NCI-H2107 treated with DMSO at 0.1 percent for 48 hours (cell line): ENCODE data around the gene INPP5A.

ENCODE experiments used
- DNase-seq: peaks from one replicate; lab custom pipeline; 2025; ENCODE audit not compliant: unreplicated experiment; lab: John Stamatoyannopoulos, UW

Gene INPP5A

DNA sequence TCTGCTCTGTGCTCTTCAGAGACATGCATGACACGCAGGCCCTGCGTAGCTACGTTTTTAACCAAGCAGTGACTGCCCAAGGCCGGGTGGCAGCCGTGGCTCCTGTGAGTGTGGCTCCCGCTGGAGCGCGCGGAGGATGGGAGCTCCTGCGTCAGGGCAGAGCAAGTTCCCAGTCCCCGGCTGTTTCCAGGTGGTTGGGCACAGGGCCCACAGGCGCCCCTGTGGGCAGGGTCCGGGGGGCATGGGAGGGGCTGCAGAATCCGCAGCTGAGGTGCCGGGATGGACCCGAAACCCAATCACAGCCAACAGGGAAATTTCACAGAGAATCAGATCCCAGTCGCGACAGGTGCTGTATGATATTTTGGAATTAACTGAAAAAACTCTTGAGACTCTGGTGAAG lies 238.6 kb downstream of the INPP5A start:
- DNase-seq, result peak; percentile 40

DNA sequence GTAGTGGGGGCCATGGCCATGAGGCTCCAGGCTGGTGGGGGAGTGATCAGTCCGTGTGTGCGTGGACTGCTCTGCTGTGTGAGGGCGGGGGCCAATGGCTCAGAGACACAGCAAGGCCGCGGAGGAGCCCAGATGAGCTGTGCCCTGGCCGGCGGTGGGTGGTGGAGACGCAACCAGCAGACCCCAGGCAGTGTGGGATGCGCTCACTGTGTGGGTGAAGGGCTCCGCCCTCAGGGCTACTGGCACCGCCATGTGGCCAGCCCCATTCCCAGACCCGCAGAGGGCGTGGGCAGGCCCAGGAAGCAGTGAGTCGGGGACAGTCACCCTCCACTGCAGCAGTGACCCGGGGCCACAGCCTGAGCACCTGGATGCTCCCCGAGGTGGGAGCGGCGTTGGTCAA lies 239.2 kb downstream of the INPP5A start:
- DNase-seq, result no peak

DNA sequence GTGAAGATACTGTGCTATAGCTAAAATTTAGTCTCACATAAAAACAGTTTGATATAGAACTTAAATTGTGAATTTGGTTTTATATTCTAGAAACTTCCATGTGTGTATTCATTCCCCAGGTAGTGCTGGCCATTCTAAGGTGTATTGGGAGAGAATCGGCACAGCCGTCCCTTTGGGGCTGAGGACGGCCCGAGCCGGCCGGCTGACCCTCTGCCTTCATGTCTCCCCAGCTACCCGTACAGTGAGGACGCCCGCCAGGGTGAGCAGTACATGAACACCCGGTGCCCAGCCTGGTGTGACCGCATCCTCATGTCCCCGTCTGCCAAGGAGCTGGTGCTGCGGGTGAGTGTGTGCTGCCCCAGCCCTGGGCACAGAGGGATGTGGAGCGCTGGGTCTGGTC lies 239.9 kb downstream of the INPP5A start:
- no peak for DNase-seq

DNA sequence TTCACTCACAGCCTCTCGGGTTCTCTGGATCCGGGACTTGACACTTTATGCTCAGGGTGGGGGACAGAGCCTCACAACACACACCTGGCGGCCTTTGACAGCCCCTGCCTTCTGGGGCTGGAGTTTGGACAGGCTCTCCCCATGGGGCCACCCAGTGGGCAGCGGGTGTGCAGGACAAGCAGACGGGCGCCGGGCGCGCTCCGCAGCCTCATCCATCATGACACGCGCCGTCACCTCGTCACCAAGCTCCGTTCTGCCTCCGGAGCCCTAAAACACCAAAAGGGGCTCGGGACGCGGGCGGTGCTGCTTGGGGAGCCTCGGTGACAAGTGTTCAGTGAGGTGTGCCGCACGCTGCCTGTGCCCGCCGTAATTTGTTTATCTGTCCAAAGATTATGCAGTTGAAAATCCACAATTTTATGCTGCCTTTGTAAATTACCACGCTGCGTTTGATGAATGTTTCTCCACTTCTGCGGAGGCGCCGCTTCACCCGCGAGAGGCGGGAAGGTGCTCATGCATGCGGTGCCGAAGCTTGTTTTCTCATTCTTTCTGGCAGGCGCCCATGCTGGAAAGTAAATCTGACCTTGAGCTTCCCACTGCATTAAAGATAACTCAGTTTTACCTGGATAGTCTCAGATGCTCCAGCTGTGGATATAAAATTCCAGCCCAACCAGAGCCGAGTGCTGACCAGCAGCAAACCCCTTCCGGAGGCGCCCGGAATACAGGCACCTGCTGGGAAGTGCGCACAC lies 242.1 kb downstream of the INPP5A start:
- DNase-seq, result no peak

DNA sequence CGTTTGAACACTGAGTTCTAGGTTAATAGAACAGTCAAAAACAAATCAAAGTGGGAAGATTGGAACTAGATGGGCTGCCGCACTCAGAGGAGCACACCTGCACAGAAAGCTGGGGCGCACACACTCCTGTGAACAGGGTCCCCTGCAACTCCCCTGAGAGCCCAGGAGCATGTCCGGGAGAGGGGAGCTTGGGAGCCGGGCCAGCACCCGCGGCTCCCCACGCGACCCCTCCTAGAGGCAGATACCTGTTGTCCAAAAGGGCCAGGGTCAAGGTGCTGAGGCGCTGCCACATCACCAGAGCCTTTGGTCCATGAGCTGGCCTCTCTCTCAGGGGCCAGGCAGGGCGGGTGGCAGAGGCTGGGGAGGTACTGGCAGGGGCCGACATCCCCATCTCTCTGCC lies 242.8 kb downstream of the INPP5A start:
- DNase-seq, result no peak

DNA sequence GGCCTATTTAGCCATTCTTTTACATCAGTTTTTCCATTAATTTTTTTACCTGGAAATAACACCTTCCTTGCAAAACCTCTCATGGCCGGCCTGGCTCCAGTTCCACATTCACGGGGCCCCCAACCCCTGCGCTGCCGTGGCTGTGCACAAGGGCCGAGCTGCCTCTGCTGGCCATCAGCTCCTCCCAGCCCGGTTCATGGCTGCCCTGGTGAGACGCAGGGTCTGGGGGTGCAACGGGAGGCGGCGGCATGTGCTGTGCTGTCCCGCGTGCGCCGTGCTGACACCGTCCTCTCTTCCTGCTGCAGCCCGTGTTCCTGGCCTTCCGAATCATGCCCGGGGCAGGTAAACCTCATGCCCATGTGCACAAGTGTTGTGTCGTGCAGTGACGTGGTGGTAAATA lies 244.0 kb downstream of the INPP5A start:
- DNase-seq, result no peak

DNA sequence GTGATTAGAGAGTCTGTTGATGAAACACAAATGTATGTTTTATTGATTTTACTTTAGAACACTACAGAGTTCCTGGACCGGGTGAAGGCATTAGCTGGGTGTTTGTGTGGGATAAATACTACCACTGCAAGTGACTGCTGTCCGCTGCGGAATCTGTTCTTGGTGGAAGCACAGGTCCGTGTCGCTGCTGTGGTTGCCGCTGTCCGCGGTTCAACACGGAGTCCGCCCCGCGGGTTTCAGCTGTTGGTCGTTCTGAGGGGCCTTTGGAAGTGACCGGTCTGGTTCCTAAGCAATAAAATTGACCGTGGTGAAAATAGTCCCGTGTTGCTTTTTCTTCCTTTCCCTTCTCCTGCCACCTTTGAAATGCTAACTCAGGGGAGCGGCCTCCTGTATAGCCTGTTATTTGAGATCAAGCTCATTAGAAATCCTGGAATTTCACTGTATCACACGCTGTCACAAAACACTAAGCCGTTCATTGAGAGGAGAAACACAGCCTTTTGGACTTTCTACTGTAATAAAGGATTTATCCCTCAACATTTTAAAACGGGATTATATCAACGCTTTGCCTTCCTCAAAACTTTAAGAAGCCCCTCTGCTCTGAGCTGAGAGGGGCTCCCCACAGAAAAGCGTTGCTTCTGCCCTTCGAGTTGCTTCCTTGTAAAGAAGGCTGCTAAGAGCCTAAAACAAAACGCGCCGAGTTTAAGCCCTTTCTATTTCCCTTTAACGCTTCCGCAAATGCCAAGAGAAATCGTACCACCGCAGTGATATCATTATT lies 245.8 kb downstream of the INPP5A start:
- DNase-seq, result no peak

DNA sequence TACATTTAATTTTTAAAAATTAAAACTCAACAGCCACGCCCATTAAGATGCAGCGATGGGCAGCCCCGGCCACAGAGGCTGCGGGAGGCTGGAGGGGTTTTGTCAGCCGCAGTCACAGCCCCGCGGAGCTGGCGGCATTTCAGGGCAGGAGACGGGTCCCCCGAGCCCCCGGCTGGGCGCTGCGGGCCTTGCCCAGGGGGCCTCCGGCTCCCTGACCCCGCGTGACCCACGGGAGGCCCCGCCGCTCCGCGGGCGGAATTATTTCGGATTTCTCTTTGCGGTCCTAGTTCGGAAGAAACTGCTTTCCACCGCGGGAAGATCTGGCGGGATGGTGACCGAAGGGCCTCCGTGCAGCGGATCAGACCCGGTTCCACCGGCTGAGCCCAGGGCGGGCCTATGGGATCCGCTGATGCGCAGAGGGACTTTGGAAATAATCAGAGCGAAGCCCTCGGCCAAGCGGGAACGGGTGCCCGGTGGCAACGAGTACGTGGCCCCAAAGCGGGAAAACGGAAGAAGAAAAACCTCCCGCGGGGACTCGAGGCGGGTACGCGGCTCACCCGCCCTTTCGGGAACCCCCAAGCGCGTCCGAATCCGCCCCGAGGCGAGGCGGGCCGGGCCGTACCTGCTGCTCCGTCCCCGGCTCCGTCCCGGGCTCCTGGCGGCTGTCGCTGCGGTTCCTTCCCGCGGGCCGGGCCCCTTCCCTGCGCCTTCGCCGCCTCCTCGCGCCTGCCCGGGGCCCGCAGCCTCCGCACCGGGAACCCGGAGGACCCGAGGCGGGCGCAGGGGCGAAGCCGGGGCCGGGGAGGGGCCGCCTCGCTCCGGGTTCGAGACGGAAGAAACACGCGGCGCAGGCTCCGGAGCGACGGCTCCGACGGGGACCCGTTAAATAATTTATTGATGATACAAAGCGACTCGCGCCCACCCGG lies 246.6 kb downstream of the INPP5A start:
- no peak for DNase-seq

DNA sequence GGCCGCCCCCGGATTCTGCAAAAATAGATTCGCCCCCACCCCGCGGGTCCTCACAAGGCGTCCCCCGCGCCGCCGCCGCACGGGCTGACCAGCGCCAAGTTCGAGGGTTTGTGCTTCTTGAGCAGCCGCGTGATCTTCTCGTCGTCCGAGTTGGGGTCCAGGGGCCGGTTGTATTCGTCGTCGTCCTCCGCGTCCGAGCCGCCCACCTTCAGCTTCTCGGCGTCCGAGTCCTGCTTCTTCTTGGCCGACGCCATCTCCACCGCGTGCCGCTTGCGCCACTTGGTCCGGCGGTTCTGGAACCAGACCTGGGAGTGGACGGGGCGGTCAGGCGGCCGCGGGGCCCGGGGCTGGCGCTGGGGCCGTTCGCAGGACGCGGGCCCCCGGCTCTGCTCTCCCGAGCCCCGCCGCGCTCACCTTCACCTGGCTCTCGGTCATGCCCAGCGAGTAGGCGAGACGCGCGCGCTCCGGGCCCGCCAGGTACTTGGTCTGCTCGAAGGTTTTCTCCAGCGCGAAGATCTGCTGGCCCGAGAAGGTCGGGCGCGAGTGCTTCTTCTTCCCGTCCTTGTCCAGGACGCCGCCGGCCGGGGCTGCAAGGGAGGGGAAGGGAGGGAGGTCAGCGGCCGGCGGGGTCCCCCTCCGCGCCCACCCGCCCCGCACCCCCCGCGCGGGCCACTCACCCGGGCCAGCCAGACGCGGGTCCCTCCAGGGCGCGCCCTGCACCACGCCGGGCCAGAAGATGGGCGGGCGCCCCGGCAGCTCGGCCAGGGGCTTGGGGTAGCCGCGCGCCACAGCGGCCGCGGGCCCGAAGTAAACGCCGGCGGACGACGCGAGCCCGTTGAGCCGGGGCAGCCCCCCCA lies 247.5 kb downstream of the INPP5A start:
- DNase-seq, result no peak

DNA sequence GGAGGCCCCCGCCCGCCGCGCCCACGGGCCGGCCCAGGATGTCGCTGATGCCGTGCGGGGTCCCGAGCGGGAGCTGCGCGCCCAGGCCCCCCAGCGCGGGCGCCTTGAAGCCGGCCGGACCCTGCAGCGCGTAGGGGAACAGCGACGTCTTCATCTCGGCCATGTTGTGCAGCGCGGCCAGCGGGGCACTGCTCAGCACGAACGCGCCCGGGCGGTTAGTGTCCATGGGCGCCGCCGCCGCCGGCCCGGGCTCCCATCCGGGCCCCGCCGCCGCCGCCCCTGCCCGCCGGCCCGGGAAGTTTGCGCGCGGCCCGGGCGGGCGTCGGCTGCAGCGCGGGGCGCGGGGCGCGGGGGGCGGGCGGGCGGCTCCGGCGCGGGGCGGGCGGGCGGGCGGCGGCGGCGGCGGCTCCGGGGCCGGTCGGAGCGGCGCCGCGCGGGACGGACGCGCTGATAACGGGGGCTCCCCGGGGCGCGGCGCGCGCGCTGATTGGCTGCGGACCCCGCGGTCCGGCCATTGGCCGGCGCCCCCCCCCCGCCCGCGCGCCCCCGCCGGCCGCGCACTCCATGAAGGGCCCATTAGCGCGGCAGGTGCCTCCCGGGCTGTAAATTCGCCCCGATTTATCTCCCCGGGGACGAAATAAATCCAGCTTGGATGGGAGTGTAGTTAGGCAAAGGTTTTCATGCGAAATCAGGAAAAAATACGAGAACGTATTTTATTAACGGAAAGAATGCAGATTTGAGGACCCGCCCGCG lies 248.3 kb downstream of the INPP5A start, which contains the start of gene NKX6-2:
Gene NKX6-2 (minus strand): TSS at position 425 of the 753 bp plus-strand sequence. CDS start 199 bp downstream, at position 226.
- DNase-seq, result no peak

DNA sequence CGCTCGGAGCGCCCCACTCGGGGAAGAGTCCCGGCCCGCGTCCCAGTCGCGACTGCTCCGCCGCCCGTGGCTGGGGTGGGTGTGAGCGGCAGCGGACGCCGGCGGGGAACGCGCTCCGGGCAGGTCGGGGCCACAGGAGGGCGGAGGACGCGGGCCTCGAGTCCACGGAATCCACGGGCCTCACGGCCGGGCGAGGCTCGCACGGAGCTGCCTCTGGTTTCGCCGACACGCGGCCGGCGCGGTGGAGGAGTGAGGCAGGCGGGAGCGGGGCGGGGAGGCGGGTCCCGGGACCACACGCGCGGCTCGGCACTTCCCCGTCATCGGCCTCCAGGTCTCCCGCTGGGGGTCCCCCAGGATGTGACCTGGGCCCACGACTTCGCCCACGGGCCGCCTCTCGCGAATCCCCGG lies 248.9 kb downstream of the INPP5A start:
- no peak for DNase-seq

DNA sequence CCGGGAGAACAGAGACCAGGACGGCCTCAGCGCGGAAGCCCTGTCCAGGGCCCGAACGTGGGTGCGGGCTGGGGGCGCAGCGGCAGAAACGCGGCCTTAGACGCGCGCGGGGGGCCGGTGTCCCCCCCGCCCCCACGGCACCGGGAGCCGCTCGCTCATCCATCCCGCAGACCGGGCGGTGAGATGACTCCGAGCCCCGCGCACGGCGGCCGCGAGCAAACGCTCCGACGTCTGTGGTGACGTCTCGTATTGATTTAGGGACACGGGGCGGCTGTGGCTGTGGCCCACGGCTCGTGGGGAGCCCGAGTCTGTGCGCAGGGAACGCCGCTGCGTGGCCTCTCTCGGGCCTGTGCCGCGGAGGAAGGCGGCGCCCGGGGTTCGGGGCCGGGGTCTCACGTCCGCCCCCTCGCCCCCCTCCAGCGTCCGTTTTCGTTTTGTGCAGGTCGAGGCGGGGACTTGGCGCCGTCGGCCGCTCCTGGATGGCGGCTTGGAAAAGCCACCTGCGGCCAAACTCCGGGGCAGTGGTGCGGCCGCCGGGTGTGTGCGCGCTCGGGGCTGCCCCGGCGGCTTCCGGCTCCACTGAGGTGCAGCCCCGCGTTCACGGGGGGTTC lies 249.4 kb downstream of the INPP5A start:
- DNase-seq, result no peak

DNA sequence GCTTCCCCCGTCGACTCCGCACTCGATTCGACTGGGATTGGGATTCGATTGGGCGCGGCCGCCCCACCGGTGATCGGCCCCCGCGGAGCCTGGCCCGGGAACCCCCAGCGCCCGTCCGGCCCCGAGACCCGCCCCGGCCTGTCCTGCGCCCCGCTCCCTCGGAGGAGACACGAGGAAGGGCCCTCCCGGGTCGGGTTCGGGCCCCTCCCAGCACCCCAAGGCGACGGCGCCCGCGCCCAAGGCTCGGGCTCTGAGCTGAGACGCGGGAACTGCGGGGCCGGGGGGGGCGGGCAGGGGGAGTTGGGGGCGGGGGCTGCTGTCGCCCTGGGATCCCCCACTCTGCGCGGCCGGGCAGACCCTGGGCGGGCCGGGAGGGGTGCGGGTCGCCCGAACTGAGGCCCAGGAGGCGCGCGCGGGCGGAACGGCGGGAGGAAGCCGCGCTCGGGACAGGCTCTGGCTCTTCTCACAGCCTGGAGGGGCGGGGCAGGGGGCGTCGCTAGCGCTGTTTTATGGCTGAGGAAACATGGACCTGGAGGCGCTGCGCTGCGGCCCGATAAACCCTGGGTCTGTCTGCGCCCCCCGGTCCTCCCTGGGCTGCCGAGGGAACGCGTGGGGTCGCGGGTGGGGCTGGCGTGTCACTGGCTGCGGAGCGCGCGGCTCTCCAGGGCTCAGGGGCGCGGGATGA lies 250.1 kb downstream of the INPP5A start:
- DNase-seq, result no peak

DNA sequence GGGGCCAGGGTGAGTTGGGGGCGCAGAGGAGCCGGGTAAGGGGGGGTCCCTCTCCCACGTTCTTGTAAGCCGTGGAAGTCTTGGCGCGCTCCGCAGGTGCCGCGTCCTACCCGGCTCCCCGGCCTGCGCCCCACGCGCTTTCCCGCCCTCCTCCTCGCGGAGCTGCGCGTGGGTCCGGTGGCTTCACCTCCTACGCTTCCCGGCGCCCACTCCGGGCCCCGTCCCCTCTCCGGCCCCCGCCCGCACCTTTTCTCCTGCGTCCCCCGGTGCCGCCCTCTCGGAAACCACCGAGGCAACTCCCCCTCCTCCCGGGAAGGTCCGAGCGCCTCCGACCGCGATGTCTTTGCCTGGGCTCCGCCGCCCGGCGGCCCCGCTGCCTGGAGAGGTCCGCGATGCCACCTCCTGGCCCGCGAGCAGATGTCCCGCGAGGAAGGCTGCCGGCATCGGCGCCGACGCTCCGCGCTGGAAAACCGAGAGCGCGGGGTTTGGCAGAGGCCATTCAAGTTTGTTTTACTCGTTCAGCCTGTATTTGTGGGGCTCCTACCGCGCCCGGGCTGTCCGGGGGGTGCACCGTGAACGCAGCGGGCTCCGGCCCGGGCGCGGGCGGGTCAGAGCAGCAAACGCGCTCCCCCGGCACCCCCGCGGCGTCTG lies 250.7 kb downstream of the INPP5A start:
- DNase-seq, result no peak

DNA sequence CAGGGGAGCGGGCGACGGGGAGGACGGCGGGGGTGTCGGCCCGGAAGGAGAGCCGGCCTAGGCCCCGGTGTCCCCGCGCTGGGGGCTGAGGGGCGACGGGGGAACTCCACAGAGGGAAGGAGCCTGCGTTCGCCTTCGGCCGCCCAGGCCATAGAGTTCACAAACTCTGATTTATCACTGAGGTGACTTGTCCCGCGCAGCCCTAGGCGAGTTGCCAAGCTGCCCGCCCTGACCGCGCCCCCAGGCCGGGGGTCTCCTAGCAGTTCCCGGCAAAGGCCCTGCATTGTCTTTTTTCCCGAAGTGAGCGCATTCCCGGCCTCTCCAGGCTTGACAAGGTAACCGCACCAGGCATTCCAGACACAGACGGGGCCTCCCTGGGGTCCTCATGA lies 251.2 kb downstream of the INPP5A start:
- no peak for DNase-seq

DNA sequence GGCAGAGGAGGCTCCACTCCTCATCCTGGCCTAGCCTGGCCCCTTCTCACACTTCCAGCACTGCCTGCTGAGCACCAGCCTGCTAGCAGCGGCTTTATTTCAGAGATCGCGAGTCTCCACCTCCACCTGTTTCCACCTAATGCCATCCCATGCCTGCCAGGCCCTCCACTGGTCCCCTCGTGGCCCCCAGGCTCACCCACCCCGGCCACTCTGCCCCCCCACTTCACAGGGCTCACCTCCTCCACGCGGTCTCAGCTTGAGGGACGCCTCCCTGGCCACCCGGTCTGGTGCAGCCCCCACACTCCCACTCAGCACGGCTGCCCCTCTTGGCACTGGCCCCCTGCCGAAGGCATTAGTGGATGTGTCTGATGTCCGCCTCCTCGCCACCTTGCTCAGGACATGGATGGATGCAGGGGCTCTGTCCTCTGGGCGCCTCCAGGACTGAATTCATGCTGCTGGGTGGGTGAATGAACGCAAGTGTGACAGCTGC lies 252.1 kb downstream of the INPP5A start:
- no peak for DNase-seq

DNA sequence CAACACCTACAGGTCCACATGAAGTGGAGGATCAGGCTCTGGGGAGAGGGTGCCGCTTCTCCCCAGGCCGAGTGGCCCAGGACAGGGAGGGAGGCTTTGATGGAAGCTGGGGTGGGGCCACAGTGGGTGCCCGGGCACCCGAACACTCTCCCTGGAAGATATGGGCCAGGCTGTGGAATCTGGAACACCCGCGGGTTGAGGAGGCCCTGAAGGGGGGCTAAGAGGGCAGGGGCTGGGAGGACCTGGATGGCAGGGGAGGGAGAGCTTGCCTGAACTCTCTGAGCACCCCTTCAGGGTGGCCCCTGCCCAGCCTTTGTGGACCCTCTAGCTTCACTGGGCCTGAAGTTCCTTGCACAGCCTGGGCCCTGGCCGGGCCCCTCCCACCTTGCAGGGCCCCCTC lies 252.9 kb downstream of the INPP5A start:
- no peak for DNase-seq
